G401.6 (cell line): ENCODE results near the gene VAX1.
"Not testable (repeated sequence)": the region's sequence is repeated elsewhere in the genome, so short reads cannot be mapped to it uniquely, and the experiment has no call there.

Experiments
- FAIRE-seq: peaks from 2 replicates; lab custom pipeline; 2012; peaks lifted over from hg19 to GRCh38; lab: Jason Lieb, UNC

Gene VAX1, protein sequence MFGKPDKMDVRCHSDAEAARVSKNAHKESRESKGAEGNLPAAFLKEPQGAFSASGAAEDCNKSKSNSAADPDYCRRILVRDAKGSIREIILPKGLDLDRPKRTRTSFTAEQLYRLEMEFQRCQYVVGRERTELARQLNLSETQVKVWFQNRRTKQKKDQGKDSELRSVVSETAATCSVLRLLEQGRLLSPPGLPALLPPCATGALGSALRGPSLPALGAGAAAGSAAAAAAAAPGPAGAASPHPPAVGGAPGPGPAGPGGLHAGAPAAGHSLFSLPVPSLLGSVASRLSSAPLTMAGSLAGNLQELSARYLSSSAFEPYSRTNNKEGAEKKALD

DNA sequence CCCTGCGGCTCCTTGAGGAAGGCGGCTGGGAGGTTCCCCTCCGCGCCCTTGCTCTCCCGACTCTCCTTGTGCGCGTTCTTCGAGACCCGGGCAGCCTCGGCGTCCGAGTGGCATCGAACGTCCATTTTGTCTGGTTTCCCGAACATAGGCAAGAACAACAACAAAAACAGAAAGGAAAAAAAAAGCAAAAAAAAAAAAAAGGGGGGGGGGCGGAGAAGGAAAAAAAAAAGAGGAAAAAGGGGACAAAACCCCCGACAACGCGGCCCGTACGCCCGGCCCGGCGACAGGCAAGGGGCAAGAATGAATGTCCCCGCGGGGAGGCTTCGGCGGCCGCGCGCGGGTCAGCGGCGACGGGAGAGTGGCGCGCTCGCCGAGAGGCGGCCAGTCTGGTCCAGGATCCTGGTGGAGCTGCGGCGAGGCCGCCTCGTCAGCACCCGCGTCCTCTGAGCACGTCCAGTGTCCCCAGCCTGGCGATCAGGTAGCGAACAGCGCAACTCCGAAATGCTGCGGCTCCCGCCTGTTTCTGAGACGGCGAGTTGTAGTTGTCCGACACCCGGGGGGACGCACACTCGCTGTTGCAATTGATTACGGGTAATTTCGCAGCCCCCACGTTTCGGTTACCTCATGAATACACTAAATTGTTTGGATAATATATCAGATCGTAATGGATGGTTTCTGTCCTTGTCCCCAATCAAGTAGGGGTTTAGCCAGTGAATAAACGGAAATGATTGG, at the start of gene VAX1:
Gene VAX1 (minus strand): TSS at position 360 of the 732 bp plus-strand sequence. CDS start 214 bp downstream, at position 146.
- FAIRE-seq = no peak

DNA sequence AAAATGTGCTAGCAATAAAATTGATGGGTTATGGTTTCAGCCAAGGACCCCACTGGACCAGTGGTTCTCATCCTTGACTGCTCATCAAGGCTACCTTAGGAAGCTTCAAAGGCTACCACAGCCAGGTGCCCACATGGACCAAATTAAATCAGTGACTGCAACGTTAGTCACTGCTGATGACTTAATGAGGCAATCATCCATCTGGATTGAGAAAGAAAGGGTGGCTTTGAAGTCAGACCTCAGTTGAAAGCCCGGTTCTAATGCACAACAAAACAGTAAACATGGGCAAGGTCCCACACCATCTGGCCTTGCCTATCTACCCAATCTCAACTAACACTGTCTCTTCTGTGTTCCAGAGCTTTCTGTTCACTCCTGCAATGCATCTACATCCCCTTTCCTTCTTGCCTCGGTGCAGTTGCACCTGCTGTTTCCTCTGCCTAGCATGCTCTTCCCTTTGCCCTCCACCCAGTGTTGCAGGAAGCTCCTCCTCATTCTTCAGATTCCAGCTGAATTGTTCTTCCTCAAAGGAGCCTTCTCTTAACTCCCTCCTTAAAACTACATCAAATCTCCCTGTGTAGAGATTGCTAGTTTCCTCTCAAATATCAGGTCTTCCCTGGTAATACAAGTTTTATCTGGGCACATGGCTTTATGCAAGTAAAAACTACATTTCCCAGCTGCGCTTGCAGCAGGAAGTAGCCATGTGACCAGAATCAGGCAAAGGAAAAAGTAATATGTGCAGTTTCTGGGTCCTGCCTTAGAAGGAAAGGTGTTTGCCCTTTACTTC, 49.0 kb upstream of the VAX1 start:
- FAIRE-seq = no peak

DNA sequence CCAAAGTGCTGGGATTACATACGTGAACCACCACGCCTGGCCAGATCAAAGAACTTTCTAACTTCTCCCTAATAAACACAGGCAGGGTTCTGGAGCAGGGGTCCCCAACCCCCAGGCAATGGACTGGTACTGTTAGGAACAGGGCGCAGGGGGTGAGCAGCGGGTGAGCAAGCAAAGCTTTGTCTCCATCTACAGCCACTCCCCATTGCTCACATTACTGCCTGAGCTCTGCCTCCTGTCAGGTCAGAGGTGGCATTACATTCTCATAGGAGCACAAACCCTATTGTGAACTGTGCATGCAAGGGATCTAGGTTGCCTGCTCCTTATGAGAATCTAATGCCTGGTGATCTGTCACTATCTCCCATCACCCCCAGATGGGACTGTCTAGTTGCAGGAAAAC, 47.7 kb upstream of the VAX1 start:
- not testable (repeated sequence) for FAIRE-seq

DNA sequence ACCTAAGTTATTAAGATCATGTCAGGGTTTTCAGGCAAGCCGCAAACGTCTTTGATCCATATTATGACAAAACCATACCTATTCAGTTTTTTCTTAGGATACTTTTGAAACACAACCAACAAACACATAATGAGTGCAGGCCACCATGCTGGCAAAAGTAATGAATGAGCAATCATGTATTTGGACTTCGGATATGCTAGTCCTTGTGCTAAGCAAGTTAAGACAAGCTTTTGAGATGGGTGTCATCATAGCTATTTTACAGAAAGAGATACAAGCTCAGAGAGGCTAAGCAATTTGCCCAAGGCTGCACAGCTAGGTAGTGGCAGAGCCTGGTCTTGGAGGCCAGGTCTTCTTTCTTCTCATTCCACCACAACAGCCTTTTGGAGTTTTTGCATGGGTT, 46.8 kb upstream of the VAX1 start:
- FAIRE-seq = no peak

DNA sequence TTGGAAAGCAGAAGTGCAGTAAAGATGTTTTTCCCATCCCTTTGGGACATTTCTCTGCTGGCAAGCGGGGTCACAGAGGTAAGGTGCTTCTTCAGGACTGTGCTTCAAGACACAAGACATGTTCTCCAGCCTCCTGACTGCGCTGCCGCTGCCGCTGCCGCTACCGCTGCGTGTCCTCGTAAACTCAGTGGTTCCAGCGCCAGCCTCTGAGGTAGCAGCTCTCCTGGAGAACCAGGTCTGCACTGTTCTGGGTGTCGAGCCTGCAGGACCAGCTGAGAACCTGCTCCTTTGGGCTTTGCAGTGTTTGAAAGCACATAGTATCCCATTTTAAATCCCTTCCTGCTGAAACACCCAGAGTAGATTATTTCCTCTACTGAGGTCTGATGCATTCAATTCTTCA, 46.2 kb upstream of the VAX1 start:
- FAIRE-seq = no peak

DNA sequence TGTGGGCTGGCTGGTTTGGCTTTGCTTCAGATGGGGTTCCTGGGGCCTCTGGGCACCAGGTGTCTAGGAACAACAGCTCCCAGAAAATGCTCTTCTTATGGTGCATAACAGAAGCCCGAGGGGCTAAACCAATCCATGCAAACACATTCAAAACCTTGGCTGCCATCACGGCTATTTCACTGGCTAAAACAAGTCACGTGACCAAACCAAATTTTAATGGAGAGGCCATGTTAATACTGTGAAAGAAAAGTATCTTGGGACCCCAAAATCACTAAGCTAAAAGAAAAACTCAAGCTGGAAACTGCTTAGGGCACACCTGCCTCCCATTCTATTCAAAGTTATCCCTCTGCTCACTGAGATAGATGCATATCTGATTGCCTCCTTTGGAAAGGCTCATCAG, 40.1 kb upstream of the VAX1 start:
- FAIRE-seq = no peak

DNA sequence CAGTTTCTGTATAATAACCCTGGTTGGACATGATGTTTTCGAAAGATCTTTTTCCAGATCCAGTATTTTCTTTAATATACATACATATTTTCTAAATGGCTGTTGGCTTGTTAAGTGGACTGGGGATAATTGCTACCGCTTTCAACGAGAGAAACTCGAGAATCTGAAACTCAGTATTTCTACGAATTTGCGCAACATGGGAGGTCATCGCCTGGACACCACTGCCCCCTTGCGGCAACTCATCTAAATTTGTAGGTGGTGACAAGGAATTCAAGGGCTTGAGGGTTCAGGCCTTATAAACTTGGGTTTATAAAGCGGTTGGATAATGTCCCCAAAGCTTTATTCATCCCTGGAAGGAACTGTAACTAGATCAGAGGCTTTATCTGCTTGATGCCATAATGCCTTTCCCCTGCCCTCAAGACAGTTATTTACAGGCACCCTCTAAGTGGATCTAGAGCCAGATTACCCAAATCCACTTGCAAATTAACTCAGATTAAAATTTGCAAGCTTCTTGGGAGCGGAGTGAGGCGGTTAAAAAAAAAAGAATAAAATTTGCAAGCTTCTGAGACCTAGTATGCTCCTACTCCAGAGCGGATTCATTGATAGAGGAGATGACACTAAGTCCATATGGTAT, 37.9 kb upstream of the VAX1 start:
- peak; percentile 79 for FAIRE-seq

DNA sequence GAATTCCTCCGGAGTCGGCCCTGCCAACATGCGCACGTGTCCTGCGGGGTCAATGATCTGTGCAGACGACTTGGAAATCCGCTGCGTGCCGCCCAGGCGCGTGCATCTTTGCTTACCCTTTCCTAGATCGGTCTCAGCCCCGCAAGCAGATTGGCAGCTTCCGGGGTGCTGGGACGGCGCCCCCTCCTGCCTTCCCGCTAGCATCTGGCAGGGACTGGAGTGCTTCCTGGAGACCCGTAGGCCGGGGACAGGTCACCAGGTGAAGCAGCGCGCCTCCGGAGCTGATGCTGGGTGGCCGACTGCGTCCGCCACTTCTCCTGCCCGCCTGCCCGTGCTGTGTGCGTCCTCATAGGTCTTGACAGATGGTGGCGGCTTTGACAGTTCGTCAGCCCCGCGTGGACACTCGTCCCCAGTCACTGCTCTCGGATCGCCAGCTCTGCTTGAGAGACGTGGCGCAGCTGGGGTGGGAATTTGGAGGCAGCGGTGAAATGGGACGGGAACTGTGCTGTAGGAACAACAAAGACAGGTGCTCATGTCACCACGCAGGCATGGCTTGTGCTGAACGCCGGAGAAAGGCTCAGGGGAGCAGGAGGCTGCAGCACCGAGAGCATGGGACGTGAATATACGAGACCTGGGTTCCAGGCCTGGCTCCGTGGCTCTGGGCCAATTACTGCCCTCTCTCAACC, 37.3 kb upstream of the VAX1 start:
- no peak for FAIRE-seq

DNA sequence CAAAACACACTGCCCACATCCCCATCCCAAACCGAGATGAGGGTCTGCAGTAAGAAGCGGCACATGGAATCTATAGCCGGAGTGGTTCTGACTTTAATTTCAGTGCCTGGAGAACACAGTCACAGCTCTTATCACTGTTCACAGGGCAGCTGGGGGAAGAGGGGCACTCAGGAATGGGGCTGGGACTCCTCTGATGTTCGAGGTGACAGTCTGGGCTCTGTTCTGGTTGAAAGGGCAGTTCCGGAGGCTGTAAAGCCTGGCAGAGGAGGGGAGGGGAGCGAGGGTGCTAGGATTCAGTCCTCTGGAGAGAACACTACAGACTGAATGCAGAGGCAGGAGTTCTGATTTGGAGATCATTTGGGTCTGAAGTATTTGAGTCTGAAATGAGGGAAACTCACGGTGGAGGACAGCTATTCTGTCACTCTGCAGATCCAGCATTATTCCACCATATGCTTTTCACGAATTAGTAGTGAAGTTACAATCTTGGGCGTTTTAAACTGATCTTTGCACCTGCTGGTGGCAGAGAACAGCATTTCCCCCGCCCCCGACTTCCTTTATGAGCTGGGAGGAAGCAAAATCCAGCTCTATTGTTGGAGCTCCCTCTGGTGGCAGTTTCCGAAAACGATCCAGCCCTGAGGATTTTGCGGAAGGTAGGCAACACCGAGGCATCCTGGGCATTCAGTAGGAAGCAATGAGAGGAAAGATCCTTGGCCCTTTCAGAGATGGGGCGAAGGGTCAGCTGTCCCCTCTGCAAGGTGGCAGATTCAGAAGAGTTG, 36.6 kb upstream of the VAX1 start:
- peak; percentile 45 for FAIRE-seq

DNA sequence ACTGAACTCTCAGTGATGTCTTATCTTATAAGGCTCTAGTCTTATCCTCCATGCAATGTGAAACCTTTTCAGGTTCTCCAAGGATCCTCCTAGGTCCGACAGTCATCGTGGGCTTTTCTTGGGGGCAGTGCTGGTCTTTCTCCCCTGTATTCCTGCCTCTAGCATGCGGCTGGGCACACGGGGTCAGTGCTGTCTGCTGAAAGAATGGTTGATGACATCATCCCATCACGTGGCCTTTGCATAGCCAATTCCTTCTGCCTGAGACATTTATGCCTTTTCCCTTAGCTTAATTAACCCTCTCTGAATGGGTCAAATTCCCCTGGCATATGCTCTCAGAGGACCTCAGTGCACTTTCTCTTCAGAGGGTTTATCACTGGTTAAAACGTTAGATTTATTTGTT, 32.2 kb upstream of the VAX1 start:
- no peak for FAIRE-seq

DNA sequence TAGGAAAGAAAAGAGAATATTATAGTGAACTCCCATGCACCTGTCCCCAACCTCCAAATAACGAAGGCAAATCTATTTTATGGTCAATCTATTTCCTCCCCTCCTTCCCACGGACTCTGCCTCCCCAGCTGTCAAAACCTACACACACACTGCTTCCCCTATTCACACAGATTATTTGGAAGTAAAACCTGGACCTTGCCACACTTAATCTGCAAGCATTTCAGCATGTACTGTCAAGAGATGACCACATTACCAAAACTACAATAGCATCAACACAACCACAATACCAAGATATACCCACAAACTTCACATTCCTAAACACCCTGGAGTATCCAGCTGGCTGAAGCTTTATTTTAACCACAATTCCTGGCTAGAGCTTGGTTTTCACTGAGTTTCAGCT, 31.4 kb upstream of the VAX1 start:
- FAIRE-seq = no peak

DNA sequence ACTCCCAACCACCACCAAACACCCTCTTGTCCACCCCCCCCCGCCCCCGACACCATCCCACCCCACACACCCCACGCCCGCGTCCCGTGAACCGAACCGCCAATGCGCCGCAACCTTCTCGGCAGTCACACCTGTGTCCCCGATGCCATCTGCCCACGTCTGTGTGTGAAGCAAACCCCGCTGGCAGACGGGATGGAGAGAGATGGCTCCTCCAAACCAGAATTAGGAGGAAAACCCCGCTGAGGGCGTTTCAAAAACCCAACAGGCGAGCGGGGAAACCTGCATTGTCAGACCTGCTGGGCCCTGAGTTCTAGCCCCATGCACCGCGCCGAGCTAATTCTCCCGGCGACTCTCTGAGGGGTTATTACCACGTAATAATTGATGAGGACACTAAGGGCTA, 30.7 kb upstream of the VAX1 start:
- FAIRE-seq = no peak

DNA sequence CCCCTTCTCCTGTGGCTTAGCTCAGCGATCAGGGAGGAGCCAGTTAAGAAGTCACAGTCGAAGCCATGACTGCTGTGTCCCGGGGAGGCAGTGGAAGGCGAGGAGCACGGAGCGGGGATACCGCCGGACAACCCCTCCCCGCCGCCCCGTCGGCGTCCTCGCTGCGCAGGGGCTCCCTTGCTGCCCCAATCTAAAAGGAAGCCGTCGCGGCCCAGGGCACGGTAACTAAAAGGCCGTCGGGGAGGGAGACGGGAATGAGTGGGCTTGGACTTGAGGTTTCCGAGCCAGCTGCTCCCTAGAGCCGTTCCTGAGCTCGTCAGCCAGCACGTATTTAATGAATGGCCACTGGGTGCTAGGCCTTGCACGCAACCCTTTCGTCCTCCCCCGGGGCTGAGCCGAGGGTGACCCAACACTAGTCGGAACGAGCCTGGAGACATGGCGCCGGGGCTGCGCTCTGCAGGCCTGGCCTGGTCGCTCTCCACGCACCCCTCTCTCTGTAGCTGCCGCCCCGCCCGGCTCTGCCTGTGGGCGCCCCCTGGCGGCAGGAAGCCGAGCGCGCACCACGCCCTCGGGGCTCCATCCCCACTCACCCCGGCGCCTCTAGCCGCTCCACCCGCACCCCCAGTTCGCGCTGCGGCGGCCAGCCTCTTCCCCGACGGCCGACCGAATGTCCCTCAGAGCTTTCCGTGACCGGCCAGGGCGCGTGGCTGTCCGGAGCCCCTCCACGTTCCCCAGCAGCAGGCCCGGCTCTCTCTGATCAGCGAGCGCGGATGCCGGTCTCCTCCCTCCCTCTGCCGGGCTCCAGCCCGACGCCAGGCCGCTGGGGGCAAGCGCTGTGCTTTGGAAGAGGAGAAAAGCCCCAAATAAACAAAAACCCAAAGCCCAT, 30.0 kb upstream of the VAX1 start:
- FAIRE-seq = no peak

DNA sequence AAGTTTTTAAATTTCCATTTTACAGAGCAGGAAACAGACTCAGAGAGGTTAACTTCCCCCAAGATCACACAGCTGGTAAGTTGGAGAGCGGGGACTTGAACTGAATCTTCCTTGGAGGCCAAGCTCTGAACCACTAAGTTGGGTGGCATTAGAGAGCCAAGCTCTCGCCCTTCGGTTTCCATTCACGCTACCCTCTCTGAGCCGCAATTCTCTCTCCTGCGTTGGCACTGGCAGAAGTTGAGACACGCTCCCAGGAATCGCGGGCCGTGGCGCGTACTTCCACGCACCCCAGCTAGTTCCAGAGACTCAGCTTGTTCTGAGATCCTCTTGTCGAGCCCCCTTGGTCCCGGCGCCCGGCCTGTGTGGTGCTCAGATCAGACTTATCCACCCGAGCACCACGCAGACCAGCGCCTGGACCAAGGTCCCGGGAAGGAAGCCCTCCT, 29.3 kb upstream of the VAX1 start:
- FAIRE-seq = no peak

DNA sequence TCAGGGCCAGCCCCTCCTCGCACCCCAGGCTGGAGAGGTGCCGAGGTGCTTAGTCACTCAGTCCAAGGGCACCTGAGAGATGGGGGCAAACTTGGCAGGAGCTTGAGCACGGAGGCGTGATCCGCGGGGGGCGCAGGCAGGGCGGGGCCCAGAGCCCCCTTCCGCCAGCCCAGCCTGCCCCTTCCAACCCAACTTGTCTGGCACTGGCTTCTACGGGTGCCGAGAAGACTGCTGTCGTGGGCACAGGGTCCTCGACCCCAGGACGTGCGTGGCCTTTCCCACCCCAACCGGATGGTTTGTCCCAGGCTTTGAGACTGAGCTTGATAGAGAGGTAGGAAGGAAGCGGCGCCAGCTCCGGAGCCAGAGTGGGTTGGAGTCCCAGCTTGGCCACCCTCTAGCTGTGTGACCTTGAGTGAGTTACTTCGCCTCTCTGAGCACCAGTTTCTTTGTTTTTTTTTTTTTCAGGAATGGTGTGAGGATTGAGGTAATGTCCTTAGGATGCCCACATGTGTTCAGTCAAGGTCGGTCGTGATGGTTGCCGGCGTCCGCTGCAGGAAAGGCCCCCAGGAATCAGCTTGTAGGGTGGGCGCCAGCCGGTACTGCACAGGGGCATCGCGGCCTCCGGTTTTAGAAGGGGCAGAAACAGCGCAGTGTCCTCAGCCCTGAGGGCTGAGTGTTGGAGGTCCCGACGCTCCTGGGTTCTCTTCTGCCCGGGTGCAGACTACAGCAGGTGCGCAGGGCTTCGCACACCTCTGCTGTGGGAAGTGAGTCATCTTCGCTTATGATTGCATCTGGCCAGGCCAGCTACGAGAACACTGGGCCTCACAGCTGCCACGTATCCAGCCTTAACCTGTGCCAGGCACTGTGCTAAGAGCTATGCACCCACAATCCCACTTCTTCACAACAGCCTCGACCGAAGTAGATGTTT, 28.6 kb upstream of the VAX1 start:
- FAIRE-seq = no peak

DNA sequence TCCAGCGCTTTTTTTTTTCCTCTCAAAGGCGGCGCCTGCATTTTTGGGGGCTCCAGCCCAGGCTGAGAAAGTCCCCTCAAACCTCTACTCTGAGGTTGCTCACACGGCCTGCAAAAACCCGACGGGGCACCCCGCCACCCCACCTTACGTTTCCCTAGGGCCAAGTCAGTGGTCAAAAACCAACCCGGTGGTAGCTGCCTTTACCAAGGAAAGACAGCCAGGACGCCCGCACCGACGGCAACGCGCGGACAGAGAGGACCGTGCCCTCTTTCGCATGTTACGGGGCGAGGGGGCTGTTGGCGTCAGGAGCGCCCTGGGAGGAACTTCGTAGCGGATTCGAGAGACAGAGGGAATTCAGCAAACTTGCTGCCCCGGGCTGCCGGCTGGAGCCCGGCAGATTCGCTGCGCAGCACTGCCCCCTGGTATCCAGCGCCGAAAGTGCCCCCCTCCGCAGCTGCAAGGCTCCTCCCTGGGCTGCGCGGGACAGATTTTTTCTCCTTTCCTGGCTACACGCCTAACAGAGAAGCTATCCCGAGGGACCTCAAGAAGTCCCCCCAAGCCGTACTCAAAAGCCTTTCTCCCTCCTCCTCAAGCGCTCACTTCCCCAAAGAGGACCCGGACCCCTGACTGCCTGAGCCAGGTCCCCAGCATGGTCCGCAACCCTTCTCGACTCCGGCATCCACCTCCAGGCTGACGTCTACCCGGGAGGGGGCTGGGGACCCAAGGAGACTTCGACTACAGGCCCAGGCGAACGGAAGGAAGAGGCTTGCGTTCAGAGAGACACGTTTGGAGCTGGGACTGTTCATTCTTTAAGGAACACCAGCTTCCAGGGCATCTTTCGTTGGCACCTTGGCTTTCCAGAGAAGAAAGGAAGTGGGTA, 27.7 kb upstream of the VAX1 start:
- no peak for FAIRE-seq

DNA sequence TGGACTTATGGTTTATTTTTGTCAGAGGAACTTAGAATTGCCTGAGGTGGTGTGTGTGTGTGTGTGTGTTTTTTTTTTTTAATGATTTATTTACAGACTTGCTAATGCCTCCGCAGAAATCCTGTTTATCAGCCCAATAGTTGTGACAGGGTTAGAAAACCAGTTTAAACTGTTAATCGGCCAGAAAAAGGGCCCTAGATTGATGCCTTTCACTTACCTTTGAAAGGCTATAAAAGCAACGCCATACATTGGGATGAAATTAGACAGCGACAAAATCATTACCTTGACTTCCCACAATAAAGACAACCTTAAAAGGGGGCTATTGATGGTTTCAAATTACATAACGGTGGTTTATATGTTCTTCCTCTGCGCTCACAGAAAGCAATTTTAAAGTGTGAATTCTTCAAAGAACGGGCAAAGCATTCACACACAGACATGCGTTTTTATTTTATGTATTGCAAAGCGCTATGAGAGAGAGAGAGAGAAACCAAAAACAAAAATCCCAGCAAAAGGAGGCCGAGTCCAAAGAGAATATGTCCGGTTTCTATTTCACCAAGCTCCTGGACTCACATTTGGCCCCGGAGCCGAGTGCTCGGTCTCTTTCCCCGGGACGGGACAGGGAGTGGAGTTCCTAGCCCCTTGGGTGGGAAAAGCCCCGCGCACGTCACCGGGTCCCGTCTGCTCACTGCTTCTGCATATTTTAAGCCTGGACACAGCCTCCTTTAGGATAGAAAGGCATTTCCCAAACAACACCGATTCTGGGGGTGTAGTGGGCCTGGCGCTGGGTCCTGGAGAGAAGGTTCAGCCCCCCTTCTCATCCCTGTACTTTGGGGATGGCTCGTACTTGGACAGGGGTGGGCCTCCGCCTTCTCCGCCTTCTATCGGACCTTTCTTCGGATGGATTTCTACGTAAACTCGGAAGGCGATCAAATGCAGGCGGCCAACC, 26.8 kb upstream of the VAX1 start:
- no peak for FAIRE-seq
